ENCODE results near the gene SYTL2. TPM values are rescaled to one million over a fixed set of nuclear protein-coding genes. Genes with fewer than 3 reads are reported as not detected.
A peak's percentile ranks its signal among the peaks of the same experiment; 100 is the strongest.

Gene SYTL2
- total RNA-seq, 6 experiments from 2014 or later = 23.2 to 39.5 (median 27.4) TPM

GRCh38 chr11:85704967-85705366 is 106.0 kb downstream of the SYTL2 start:
- Mint-ChIP-seq H3K9me3 (no peaks in the 10 kb centered on the region), H3K27ac (0 out of 2 replicates have a peak overlapping the region, but pooled peaks have one; percentile 64), H3K4me3 (no peak overlapping the region), H3K36me3 (ENCODE audit: low read depth) (peaks cover 28% of the 10 kb centered on the region), H3K4me1 (ENCODE audit: low read depth) (peaks cover 21% of the 10 kb centered on the region), H3K27me3 (ENCODE audit: insufficient read depth) (no peaks in the 10 kb centered on the region)
- DNase-seq = no peak
- no peak for TF ChIP-seq CTCF (IDR thresholded peaks at IDR 0.05)

GRCh38 chr11:85699957-85700741 is 110.8 kb downstream of the SYTL2 start:
- DNase-seq = no peak
- peaks cover 48% of the 10 kb centered on the region for H3K36me3 Mint-ChIP-seq (ENCODE audit: low read depth)
- H3K9me3 Mint-ChIP-seq = no peaks in the 10 kb centered on the region
- H3K27ac Mint-ChIP-seq = no peak overlapping the region
- H3K4me3 Mint-ChIP-seq = no peak overlapping the region
- H3K4me1 Mint-ChIP-seq (ENCODE audit: low read depth) = peaks cover 31% of the 10 kb centered on the region
- TF ChIP-seq CTCF (IDR thresholded peaks at IDR 0.05) = no peak
- H3K27me3 Mint-ChIP-seq (ENCODE audit: insufficient read depth) = no peaks in the 10 kb centered on the region

GRCh38 chr11:85698195-85698594 is 112.7 kb downstream of the SYTL2 start:
- Mint-ChIP-seq H3K36me3 (ENCODE audit: low read depth) (peaks cover 43% of the 10 kb centered on the region), H3K27ac (no peak overlapping the region), H3K27me3 (ENCODE audit: insufficient read depth) (no peaks in the 10 kb centered on the region), H3K9me3 (no peaks in the 10 kb centered on the region), H3K4me3 (no peak overlapping the region), H3K4me1 (ENCODE audit: low read depth) (peaks cover 34% of the 10 kb centered on the region)
- no peak for DNase-seq
- no peak for TF ChIP-seq CTCF (IDR thresholded peaks at IDR 0.05)

- Mint-ChIP-seq H3K4me3 (no peak overlapping the region), H3K27me3 (ENCODE audit: insufficient read depth) (no peaks in the 10 kb centered on the region), H3K36me3 (ENCODE audit: low read depth) (peaks cover 42% of the 10 kb centered on the region), H3K9me3 (no peaks in the 10 kb centered on the region), H3K27ac (no peak overlapping the region), H3K4me1 (ENCODE audit: low read depth) (peaks cover 34% of the 10 kb centered on the region)
- DNase-seq = no peak
- no peak for TF ChIP-seq CTCF (IDR thresholded peaks at IDR 0.05)
These were observed 113.2 kb downstream of the SYTL2 start for GRCh38 chr11:85697747-85698146.

GRCh38 chr11:85695546-85695945 is 115.4 kb downstream of the SYTL2 start:
- peak overlapping the region; percentile 35 for H3K27ac Mint-ChIP-seq
- peak; percentile 20 for DNase-seq
- peaks cover 35% of the 10 kb centered on the region for H3K36me3 Mint-ChIP-seq (ENCODE audit: low read depth)
- no peak overlapping the region for H3K4me3 Mint-ChIP-seq
- no peak for TF ChIP-seq CTCF (IDR thresholded peaks at IDR 0.05)
- H3K9me3 Mint-ChIP-seq = no peaks in the 10 kb centered on the region
- peaks cover 34% of the 10 kb centered on the region for H3K4me1 Mint-ChIP-seq (ENCODE audit: low read depth)
- H3K27me3 Mint-ChIP-seq (ENCODE audit: insufficient read depth) = peaks cover 1% of the 10 kb centered on the region
